Endothelial cell of umbilical vein (primary cell): ENCODE measurements around the gene KIF26A. TPM values are rescaled to one million over a fixed set of nuclear protein-coding genes. Genes with fewer than 3 reads are reported as not detected.

Source experiments
- BruUV-seq: library from RNA; stranded (reverse); fragments of 400-500 nt; replicated peaks from 2 replicates; lab custom pipeline; 2021; lab: Mats Ljungman, UMichigan
- CTCF ChIA-PET: fragments of 300-600, 350-600 bp; sonication (Branson Sonifier 250); formaldehyde crosslinking; loops from one replicate; lab custom pipeline; 2021; ENCODE audit warnings: antibody characterized with exemption, inconsistent platforms; lab: Charles Lee
- POLR2A ChIA-PET: fragments of 300-600, 350-600 bp; sonication (Branson Sonifier 250); formaldehyde crosslinking; loops from one replicate; lab custom pipeline; 2021; ENCODE audit warnings: antibody characterized with exemption, inconsistent platforms; lab: Charles Lee
- DNase-seq: peaks from one replicate; pipeline ENCODE4 v3.0.0-alpha.2; 2011; ENCODE audit warnings: low read depth, low spot score
- FAIRE-seq: peaks from 2 replicates; lab custom pipeline; 2011; peaks lifted over from hg19 to GRCh38; lab: Jason Lieb, UNC
- H2AFZ ChIP-seq: 2 replicates; pipeline ENCODE4 v1.6.0; 2012; ENCODE audit warnings: low read depth, low read length, control low read depth, inconsistent platforms
- H3K27ac ChIP-seq: 2 replicates; pipeline ENCODE4 v1.5.1; 2011; ENCODE audit warnings: low read depth, mild to moderate bottlenecking, control low read depth, low read length, moderate library complexity; ENCODE audit not compliant: insufficient read depth
- H3K27me3 ChIP-seq, 2 experiments: 2 replicates each; pipeline versions ENCODE4 v1.6.0 to v1.6.1; 2011; ENCODE audit warnings: low read length in 2 of 2, mixed read lengths in 1 of 2; ENCODE audit not compliant: control insufficient read depth in 2 of 2, insufficient read depth in 2 of 2
- H3K36me3 ChIP-seq, 2 experiments: 2 replicates in 1 of 2; 3 replicates in 1 of 2; pipeline ENCODE4 v1.5.1; 2011; ENCODE audit warnings: low read length in 2 of 2, mild to moderate bottlenecking in 1 of 2, moderate library complexity in 1 of 2; ENCODE audit not compliant: control insufficient read depth in 2 of 2, insufficient read depth in 2 of 2; ENCODE audit errors: extremely low read depth in 1 of 2
- H3K4me1 ChIP-seq: 3 replicates; pipeline ENCODE4 v1.5.1; 2011; ENCODE audit warnings: mild to moderate bottlenecking, low read length; ENCODE audit not compliant: control insufficient read depth, insufficient read depth; ENCODE audit errors: extremely low read depth
- H3K4me2 ChIP-seq: 2 replicates; pipeline ENCODE4 v1.6.1; 2011; ENCODE audit warnings: low read length, control low read depth, mixed read lengths; ENCODE audit not compliant: insufficient read depth
- H3K4me3 ChIP-seq, 3 experiments: fragments of 200-600 bp in 1 of 3; sonication (generic), shearing (Covaris generic) in 1 of 3; replicated peaks in 1 of 3; 2 replicates each; pipeline ENCODE4 v1.5.1; 2011 to 2016; ENCODE audit warnings: control low read depth in 3 of 3, low read length in 3 of 3, mild to moderate bottlenecking in 2 of 3, inconsistent platforms in 1 of 3, low read depth in 1 of 3, moderate library complexity in 1 of 3; ENCODE audit not compliant: insufficient read depth in 1 of 3
- H3K79me2 ChIP-seq: 2 replicates; pipeline ENCODE4 v1.6.0; 2012; ENCODE audit warnings: low read length, inconsistent platforms; ENCODE audit not compliant: control insufficient read depth, insufficient read depth
- H3K9ac ChIP-seq: replicated peaks from 2 replicates; pipeline ENCODE3; 2011; ENCODE audit warnings: low read length, control low read depth; ENCODE audit not compliant: insufficient read depth; ENCODE audit errors: extremely low read depth
- H3K9me1 ChIP-seq: replicated peaks from 3 replicates; pipeline ENCODE4 v1.6.0; 2011; ENCODE audit warnings: mild to moderate bottlenecking, low read length; ENCODE audit not compliant: control insufficient read depth, insufficient read depth; ENCODE audit errors: extremely low read depth
- H3K9me3 ChIP-seq: replicated peaks from 2 replicates; pipeline ENCODE4 v1.5.1; 2012; ENCODE audit warnings: low read length, inconsistent platforms; ENCODE audit not compliant: control insufficient read depth, insufficient read depth
- H4K20me1 ChIP-seq: replicated peaks from 2 replicates; pipeline ENCODE3; 2011; ENCODE audit warnings: mild to moderate bottlenecking, low read length; ENCODE audit not compliant: control insufficient read depth, insufficient read depth; ENCODE audit errors: extremely low read depth
- EZH2 ChIP-seq: IDR thresholded peaks from 2 replicates; pipeline ENCODE4 v1.6.1; 2012; ENCODE audit warnings: borderline replicate concordance, low read depth, mild to moderate bottlenecking, moderate library complexity, low read length, inconsistent platforms; ENCODE audit not compliant: severe bottlenecking
- FOS ChIP-seq: IDR thresholded peaks from 2 replicates; pipeline ENCODE4 v1.6.1; 2011; ENCODE audit warnings: mild to moderate bottlenecking, low read length, moderate library complexity, borderline replicate concordance; ENCODE audit not compliant: insufficient read depth
- GATA2 ChIP-seq: IDR thresholded peaks from 2 replicates; pipeline ENCODE4 v1.7.0; 2011; ENCODE audit warnings: low read depth, mild to moderate bottlenecking, moderate library complexity, mixed read lengths, low read length; ENCODE audit not compliant: insufficient read length, insufficient read depth
- JUN ChIP-seq: IDR thresholded peaks from 2 replicates; pipeline ENCODE4 v1.6.1; 2011; ENCODE audit warnings: borderline replicate concordance, low read depth; ENCODE audit not compliant: insufficient read length, insufficient read depth
- MYC ChIP-seq: IDR thresholded peaks from one replicate; pipeline ENCODE4 v1.6.1; 2011; ENCODE audit warnings: mild to moderate bottlenecking, low read depth, low read length
- POLR2A ChIP-seq: IDR thresholded peaks from 2 replicates; pipeline ENCODE4 v1.6.1; 2012; ENCODE audit warnings: low read depth, mild to moderate bottlenecking, control low read depth, low read length
- POLR2AphosphoS5 ChIP-seq: IDR thresholded peaks from 2 replicates; pipeline ENCODE4 v1.6.1; 2012; ENCODE audit warnings: low read depth, mild to moderate bottlenecking, control low read depth, low read length, moderate library complexity; ENCODE audit not compliant: insufficient read depth
- dilution Hi-C: fragments of 300-500 bp; cut with MboI; formaldehyde crosslinking; loops from one replicate; pipeline ENCODE4 v1.15.0; 2019; ENCODE audit warnings: low sequenced_read_pairs; ENCODE audit not compliant: extremely low pct_ligation_motif_present
- intact Hi-C: fragments of 100-400 bp; cut with micrococcal nuclease; formaldehyde crosslinking; loops from one replicate; pipeline ENCODE4 v1.10.0; 2022
- polyA plus RNA-seq, 4 experiments: library from polyadenylated mRNA; depleted of rRNA in 3 of 4; stranded (reverse) in 3 of 4; unstranded in 1 of 4; fragments of >200 nt; gene quantifications; 2 replicates each; pipeline versions ENCODE4 v1.2.1 to v1.2.3, GENCODE V29; 2011 to 2012; ENCODE audit warnings: missing spikeins in 1 of 4
- total RNA-seq: library from RNA; stranded (reverse); gene quantifications from 2 replicates; pipeline ENCODE4 v1.2.3, GENCODE V29; 2021
- TF ChIP-seq, protein P1 (sequence below), 2 donors: IDR thresholded peaks; 1 replicate in 1 of 2; 2 replicates in 1 of 2; pipeline ENCODE4 v1.5.1; 2011; ENCODE audit warnings: low read length in 2 of 2, mild to moderate bottlenecking in 2 of 2, moderate library complexity in 2 of 2, control low read depth in 1 of 2, inconsistent platforms in 1 of 2, low read depth in 1 of 2; ENCODE audit not compliant: insufficient read depth in 1 of 2; ENCODE audit errors: extremely low read depth in 1 of 2
- TF ChIP-seq, protein P2 (sequence below): IDR thresholded peaks from 2 replicates; pipeline ENCODE4 v1.6.1; 2011; ENCODE audit not compliant: insufficient read depth, insufficient read length

Gene KIF26A
- total and polyA plus RNA-seq, 2 donors (not counting 3 experiments of a cell fraction or from before 2014, with no cell fraction given): 3.6 to 10.7 TPM

DNA sequence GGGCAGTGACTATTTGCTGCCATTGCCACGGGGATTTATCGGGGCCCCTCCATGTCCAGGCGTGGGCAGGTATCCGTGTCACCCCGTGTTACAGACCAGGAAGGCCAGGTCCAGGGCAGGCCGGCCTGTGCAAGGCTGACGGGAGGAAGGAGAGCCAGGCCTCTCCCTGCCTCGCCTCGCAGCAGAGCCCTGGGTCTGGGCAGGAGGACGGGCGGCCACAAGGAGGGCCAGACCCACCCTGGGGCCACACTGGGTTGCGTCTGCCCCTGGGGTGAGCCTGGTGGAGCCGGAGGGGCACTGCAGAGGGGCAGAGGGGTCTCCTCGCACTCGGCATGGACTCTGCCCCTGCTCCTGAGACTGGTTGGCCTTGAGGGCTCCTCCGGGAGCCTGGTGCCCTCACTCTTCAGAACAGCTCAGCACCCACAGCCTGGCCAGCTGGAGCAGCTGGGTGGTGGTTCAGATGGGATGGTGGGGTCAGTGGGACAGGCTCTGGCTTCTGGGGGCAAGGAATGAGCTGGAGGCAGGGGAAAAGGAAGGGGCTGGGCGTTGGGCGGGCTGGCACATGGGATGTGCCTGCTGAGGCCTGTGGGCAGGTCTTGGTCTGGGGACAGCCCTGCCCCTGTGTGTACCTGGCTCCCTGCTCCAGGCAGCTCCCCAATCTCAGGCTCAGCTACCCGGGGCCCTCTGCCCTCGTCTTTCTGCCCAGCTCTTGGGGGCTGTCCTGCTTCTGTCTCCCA lies 53.9 kb downstream of the KIF26A start:
- no peaks in the 10 kb centered on the region for H3K79me2 ChIP-seq
- no peak overlapping the region for H2AFZ ChIP-seq
- no peak overlapping the region for H3K9ac ChIP-seq
- TF ChIP-seq FOS: no peak
- TF ChIP-seq, protein P1, sequence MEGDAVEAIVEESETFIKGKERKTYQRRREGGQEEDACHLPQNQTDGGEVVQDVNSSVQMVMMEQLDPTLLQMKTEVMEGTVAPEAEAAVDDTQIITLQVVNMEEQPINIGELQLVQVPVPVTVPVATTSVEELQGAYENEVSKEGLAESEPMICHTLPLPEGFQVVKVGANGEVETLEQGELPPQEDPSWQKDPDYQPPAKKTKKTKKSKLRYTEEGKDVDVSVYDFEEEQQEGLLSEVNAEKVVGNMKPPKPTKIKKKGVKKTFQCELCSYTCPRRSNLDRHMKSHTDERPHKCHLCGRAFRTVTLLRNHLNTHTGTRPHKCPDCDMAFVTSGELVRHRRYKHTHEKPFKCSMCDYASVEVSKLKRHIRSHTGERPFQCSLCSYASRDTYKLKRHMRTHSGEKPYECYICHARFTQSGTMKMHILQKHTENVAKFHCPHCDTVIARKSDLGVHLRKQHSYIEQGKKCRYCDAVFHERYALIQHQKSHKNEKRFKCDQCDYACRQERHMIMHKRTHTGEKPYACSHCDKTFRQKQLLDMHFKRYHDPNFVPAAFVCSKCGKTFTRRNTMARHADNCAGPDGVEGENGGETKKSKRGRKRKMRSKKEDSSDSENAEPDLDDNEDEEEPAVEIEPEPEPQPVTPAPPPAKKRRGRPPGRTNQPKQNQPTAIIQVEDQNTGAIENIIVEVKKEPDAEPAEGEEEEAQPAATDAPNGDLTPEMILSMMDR (IDR thresholded peaks at IDR 0.05; ENCODE audit: extremely low read depth in 1 of 2, insufficient read depth in 1 of 2, low read depth in 1 of 2, low read length in 2 of 2): no peak
- no peak for TF ChIP-seq GATA2
- no peak for TF ChIP-seq JUN
- no peak for TF ChIP-seq MYC
- no peak for TF ChIP-seq POLR2A
- no peak for TF ChIP-seq EZH2
- TF ChIP-seq, protein P2, sequence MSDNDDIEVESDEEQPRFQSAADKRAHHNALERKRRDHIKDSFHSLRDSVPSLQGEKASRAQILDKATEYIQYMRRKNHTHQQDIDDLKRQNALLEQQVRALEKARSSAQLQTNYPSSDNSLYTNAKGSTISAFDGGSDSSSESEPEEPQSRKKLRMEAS: no peak
- TF ChIP-seq POLR2AphosphoS5: no peak
- H3K36me3 ChIP-seq: no peaks in the 10 kb centered on the region
- ChIA-PET CTCF (no interaction called here), POLR2A (no interaction called here)
- BruUV-seq: no TSS peak
- no peak overlapping the region for H3K4me2 ChIP-seq
- no peaks in the 10 kb centered on the region for H3K27me3 ChIP-seq
- dilution Hi-C loops: no loop called here
- H3K4me3 ChIP-seq: no peak overlapping the region
- DNase-seq: no peak
- H3K27ac ChIP-seq: no peak overlapping the region
- no peaks in the 10 kb centered on the region for H3K9me3 ChIP-seq
- H3K9me1 ChIP-seq: no peaks in the 10 kb centered on the region
- intact Hi-C loops: no loop called here
- H3K4me1 ChIP-seq: no peaks in the 10 kb centered on the region
- no peaks in the 10 kb centered on the region for H4K20me1 ChIP-seq
- no peak for FAIRE-seq
